Trophoblast cell (in vitro differentiated cells and primary cell): ENCODE results near the gene WWP2.
"Not testable (repeated sequence)": the region's sequence is repeated elsewhere in the genome, so short reads cannot be mapped to it uniquely, and the experiment has no call there.

Experiments
- DNase-seq, 2 donors: peaks; one replicate each; pipeline ENCODE4 v3.0.0-alpha.2; 2016
- H2AFZ ChIP-seq: 2 replicates; pipeline ENCODE4 v1.6.1; 2013; ENCODE audit warnings: low read length, moderate library complexity, mild to moderate bottlenecking; ENCODE audit not compliant: insufficient read depth, poor library complexity
- H2AK5ac ChIP-seq: 2 replicates; pipeline ENCODE4 v1.6.1; 2013; ENCODE audit warnings: mild to moderate bottlenecking, low read length
- H2BK120ac ChIP-seq: 2 replicates; pipeline ENCODE4 v1.6.1; 2013; ENCODE audit warnings: low read length, mild to moderate bottlenecking, moderate library complexity; ENCODE audit not compliant: insufficient read depth, poor library complexity
- H2BK12ac ChIP-seq: 2 replicates; pipeline ENCODE4 v1.6.1; 2013; ENCODE audit warnings: mild to moderate bottlenecking, low read length, moderate library complexity
- H2BK5ac ChIP-seq: 2 replicates; pipeline ENCODE4 v1.6.1; 2013; ENCODE audit warnings: low read length, low read depth, moderate library complexity, mild to moderate bottlenecking; ENCODE audit not compliant: poor library complexity
- H3K14ac ChIP-seq: 2 replicates; pipeline ENCODE4 v1.6.1; 2013; ENCODE audit warnings: mild to moderate bottlenecking, low read length
- H3K18ac ChIP-seq: 2 replicates; pipeline ENCODE4 v1.6.1; 2013; ENCODE audit warnings: mild to moderate bottlenecking, low read length
- H3K23ac ChIP-seq: 2 replicates; pipeline ENCODE4 v1.6.1; 2013; ENCODE audit warnings: low read length
- H3K27ac ChIP-seq: 2 replicates; pipeline ENCODE4 v1.5.1; 2013; ENCODE audit warnings: low read depth, mild to moderate bottlenecking, inconsistent platforms, low read length, moderate library complexity
- H3K27me3 ChIP-seq: 2 replicates; pipeline ENCODE4 v1.6.1; 2013; ENCODE audit warnings: inconsistent platforms, mild to moderate bottlenecking, low read length, moderate library complexity; ENCODE audit not compliant: insufficient read depth
- H3K36me3 ChIP-seq, 2 experiments: 1 replicate in 1 of 2; 2 replicates in 1 of 2; pipeline ENCODE4 v1.6.1; 2013; ENCODE audit warnings: low read length in 2 of 2, mild to moderate bottlenecking in 2 of 2, moderate library complexity in 1 of 2; ENCODE audit not compliant: insufficient read depth in 2 of 2, control insufficient read depth in 1 of 2
- H3K4ac ChIP-seq: 2 replicates; pipeline ENCODE4 v1.6.1; 2013; ENCODE audit warnings: low read depth, mild to moderate bottlenecking, low read length, moderate library complexity
- H3K4me1 ChIP-seq, 2 experiments: 1 replicate in 1 of 2; 2 replicates in 1 of 2; pipeline ENCODE4 v1.6.1; 2013; ENCODE audit warnings: low read length in 2 of 2, mild to moderate bottlenecking in 2 of 2, moderate library complexity in 1 of 2; ENCODE audit not compliant: insufficient read depth in 2 of 2, control insufficient read depth in 1 of 2
- H3K4me2 ChIP-seq: 2 replicates; pipeline ENCODE4 v1.6.1; 2013; ENCODE audit warnings: inconsistent platforms, mild to moderate bottlenecking, low read length, moderate library complexity
- H3K4me3 ChIP-seq: 2 replicates; pipeline ENCODE4 v1.5.1; 2013; ENCODE audit warnings: mild to moderate bottlenecking, low read depth, low read length, inconsistent platforms
- H3K79me1 ChIP-seq: one replicate; pipeline ENCODE4 v1.6.1; 2013; ENCODE audit warnings: low read length
- H3K79me2 ChIP-seq: 2 replicates; pipeline ENCODE4 v1.6.1; 2013; ENCODE audit warnings: low read length, mild to moderate bottlenecking; ENCODE audit not compliant: control insufficient read depth, insufficient read depth, poor library complexity
- H3K9ac ChIP-seq: 2 replicates; pipeline ENCODE4 v1.6.1; 2013; ENCODE audit warnings: mild to moderate bottlenecking, low read length
- H3K9me3 ChIP-seq: 2 replicates; pipeline ENCODE4 v1.6.1; 2013; ENCODE audit warnings: low read depth, mild to moderate bottlenecking, control low read depth, inconsistent platforms, low read length; ENCODE audit not compliant: insufficient read depth
- H4K12ac ChIP-seq: 2 replicates; pipeline ENCODE4 v1.6.1; 2013; ENCODE audit warnings: low read depth, mild to moderate bottlenecking, low read length, moderate library complexity
- H4K8ac ChIP-seq: 2 replicates; pipeline ENCODE4 v1.6.1; 2013; ENCODE audit warnings: low read depth, mild to moderate bottlenecking, low read length, moderate library complexity
- H4K91ac ChIP-seq: one replicate; pipeline ENCODE4 v1.6.1; 2013; ENCODE audit warnings: low read depth, mild to moderate bottlenecking, low read length, moderate library complexity
- WGBS: extraction: QIAGEN DNeasy Blood & Tissue Kit; methylation state at CpG from one replicate; pipeline ENCODE4 v1.1.7; 2013; ENCODE audit warnings: missing lambda C conversion rate; ENCODE audit not compliant: insufficient read length, insufficient coverage; ENCODE audit errors: extremely low coverage; 5-methylcytosine and 5-hydroxymethylcytosine counted together

WWP2 gene

DNA sequence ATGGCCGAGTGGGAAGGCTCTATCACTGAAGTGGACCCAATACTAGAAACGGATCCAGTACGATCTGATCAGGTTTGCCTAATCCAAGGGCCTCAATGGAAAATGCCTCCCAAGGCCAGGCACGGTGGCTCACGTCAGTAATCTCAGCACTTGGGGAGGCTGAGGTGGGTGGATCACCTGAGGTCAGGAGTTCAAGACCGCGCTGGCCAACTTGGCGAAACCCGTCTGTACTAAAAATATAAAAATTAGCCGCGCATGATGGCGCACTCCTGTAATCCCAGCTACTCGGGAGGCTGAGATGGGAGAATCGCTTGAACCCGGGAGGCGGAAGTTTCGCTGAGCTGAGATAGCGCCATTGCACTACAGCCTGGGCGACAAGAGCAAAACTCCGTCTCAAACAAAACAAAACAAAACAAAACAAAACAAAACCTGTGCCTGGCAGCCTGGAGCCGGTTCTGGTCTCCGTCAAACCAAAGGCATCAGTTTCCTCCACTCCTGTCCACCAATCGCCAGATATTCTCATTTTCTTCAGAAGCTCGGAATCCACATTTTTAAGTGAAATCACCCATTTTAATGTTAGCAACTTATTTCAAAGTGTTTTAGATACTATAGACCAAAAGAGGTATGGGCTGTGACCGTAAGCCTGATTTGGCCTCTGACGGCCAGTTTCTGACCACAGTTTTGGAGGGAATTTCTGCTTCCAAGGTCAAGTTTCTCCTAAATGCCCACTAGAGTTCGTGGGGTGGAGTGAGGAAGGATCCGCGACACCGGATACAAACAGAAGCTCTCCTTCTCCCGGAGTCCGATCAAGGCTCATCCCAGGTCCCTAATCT, 36.4 kb upstream of the WWP2 start:
- Histone ChIP-seq H3K36me3 (peaks cover 0 to 4% of the 10 kb centered on the region in 2 experiments), H2AK5ac (peak overlapping the region; percentile 64), H3K79me1 (peaks cover 18% of the 10 kb centered on the region), H4K8ac (peak overlapping the region; percentile 77), H3K4me3 (peak overlapping the region; percentile 41), H2BK12ac (peak overlapping the region; percentile 35), H2AFZ (peak overlapping the region; percentile 61), H2BK5ac (peak overlapping the region; percentile 70), H3K4ac (peak overlapping the region; percentile 72), H3K4me1 (peaks cover 7 to 13% of the 10 kb centered on the region in 2 experiments), H3K79me2 (no peaks in the 10 kb centered on the region), H3K27me3 (no peaks in the 10 kb centered on the region), H4K12ac (peak overlapping the region; percentile 83), H3K4me2 (peak overlapping the region; percentile 56), H3K14ac (peak overlapping the region; percentile 48), H3K9me3 (no peaks in the 10 kb centered on the region), H3K9ac (peak overlapping the region; percentile 10), H3K23ac (no peak overlapping the region), H3K27ac (peak overlapping the region; percentile 41), H3K18ac (peak overlapping the region; percentile 57), H4K91ac (peak overlapping the region; percentile 67), H2BK120ac (peak overlapping the region; percentile 75)
- no peak for DNase-seq
- WGBS, result no CpG with 5 or more reads among the region's 32 CpGs

DNA sequence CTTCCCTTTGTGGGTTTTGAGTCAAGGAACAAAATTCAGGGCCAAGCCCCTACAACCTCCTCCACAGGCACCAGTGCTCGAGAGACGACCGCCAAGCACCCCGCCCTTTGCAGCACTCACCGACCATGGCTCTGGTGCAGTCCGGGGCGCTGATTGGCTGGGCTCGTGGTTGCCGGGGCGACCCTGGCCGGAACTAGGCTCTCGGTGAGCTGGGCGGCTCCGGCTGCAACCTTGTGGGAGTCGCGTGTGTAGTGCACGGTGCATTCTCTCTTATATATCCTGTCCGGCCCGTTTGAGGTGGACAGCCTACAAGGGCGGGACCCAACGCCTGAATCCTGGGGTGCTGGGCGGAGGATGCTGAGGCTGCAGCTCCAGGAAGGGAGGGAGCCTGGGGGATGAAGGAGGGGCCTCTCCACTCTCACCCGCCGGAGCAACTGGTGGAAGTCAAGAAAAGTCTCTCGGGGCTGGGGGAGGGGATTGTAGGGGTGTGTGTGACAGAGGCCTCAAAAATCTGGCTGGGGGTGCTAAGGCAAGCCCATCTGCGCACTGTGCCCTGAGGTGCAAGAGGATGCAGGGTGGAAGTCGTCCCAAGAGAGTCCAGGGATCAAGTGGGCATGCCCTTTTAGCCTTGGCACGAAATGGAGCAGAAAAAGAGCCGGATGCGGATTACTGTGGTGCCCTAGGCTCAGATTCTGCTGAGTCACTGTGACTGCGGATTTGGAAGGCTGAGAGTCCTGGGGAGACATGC, 35.6 kb upstream of the WWP2 start, which contains the start of gene NQO1:
Gene NQO1, minus strand, starts transcription at position 248 of the 748 bp plus-strand sequence. Its CDS starts 121 bp downstream, at position 127.
- H3K4me1 ChIP-seq, result peaks cover 7 to 13% of the 10 kb centered on the region in 2 experiments
- H3K4ac ChIP-seq, result peak within 1 kb of the TSS; percentile 72
- H2BK12ac ChIP-seq, result peak within 1 kb of the TSS; percentile 35
- no peaks in the 10 kb centered on the region for H3K79me2 ChIP-seq
- no peaks in the 10 kb centered on the region for H3K27me3 ChIP-seq
- peak within 1 kb of the TSS; percentile 67 for H4K91ac ChIP-seq
- peak within 1 kb of the TSS; percentile 70 for H2BK5ac ChIP-seq
- peak within 1 kb of the TSS; percentile 53 for H3K4me3 ChIP-seq
- peak within 1 kb of the TSS; percentile 56 for H3K4me2 ChIP-seq
- H3K27ac ChIP-seq, result peak within 1 kb of the TSS; percentile 88
- WGBS, result no CpG with 5 or more reads among the region's 31 CpGs
- H3K9ac ChIP-seq, result peak within 1 kb of the TSS; percentile 10
- H3K14ac ChIP-seq, result peak within 1 kb of the TSS; percentile 56
- no peaks in the 10 kb centered on the region for H3K36me3 ChIP-seq
- H3K23ac ChIP-seq, result no peak within 1 kb of the TSS
- peak within 1 kb of the TSS; percentile 77 for H4K8ac ChIP-seq
- peak within 1 kb of the TSS; percentile 83 for H4K12ac ChIP-seq
- peak within 1 kb of the TSS; percentile 61 for H2AFZ ChIP-seq
- H2AK5ac ChIP-seq, result peak within 1 kb of the TSS; percentile 64
- peak; percentile 58 to 80 for DNase-seq
- H3K79me1 ChIP-seq, result peaks cover 18% of the 10 kb centered on the region
- no peaks in the 10 kb centered on the region for H3K9me3 ChIP-seq
- peak within 1 kb of the TSS; percentile 76 for H2BK120ac ChIP-seq
- peak within 1 kb of the TSS; percentile 57 for H3K18ac ChIP-seq

DNA sequence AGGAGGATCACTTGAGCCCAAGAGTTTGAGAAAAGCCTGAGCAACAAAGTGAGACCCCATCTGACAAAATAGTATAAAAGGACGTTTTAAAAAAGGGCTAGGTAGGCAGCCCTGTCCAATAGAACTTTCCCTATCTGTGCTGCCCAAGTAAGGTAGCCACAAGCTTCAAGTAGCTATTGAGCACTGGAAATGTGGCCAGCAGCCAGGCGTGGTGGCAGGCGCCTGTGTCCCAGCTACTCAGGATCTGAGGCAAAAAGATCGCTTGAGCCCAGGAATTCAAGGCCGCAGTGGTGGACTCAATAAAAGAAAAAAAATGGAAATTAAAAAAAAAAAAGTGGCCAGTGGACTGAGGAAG, 34.2 kb upstream of the WWP2 start:
- no peaks in the 10 kb centered on the region for H3K27me3 ChIP-seq

DNA sequence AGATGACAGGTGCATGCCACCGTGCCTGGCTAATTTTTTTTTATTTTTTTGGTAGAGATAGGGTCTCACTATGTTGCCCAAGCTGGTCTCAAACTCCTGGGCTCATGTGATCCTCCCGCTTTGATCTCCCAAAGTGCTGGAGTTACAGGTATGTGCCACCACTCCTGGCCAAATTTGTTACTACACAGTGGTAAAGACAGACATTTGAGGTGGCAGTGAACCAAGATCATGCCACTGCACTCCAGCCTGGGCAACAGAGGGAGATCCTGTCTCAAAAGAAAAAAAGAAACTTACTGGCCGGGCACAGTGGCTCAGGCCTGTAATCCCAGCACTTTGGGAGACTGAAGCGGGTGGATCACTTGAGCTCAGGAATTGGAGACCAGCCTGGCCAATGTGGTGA, 33.1 kb upstream of the WWP2 start:
- H3K9ac ChIP-seq, H3K36me3 ChIP-seq, H3K4me2 ChIP-seq, H3K23ac ChIP-seq, H4K12ac ChIP-seq, H3K4me3 ChIP-seq, H2AFZ ChIP-seq, H3K14ac ChIP-seq, H2BK12ac ChIP-seq, H2BK5ac ChIP-seq, H3K79me2 ChIP-seq, DNase-seq, H2AK5ac ChIP-seq, H3K27me3 ChIP-seq, H3K18ac ChIP-seq, H3K9me3 ChIP-seq, H4K8ac ChIP-seq, H4K91ac ChIP-seq, H3K27ac ChIP-seq, H2BK120ac ChIP-seq, H3K4ac ChIP-seq: not testable (repeated sequence)
- H3K79me1 ChIP-seq, result peaks cover 18% of the 10 kb centered on the region
- peaks cover 7 to 13% of the 10 kb centered on the region in 2 experiments for H3K4me1 ChIP-seq
- no CpG with 5 or more reads among the region's 4 CpGs for WGBS

More for the DNA sequence above, 34.2 kb upstream of the WWP2 start:
- peak overlapping the region; percentile 45 for H4K91ac ChIP-seq
- H2BK120ac ChIP-seq, result peak overlapping the region; percentile 72
- no peak overlapping the region for H3K23ac ChIP-seq
- no peak overlapping the region for H3K18ac ChIP-seq
- H2AK5ac ChIP-seq, result no peak overlapping the region
- no peaks in the 10 kb centered on the region for H3K79me2 ChIP-seq
- peak overlapping the region; percentile 4 for H3K4ac ChIP-seq
- WGBS, result no CpG with 5 or more reads among the region's 5 CpGs
- H3K36me3 ChIP-seq, result no peaks in the 10 kb centered on the region
- peak overlapping the region; percentile 61 for H3K14ac ChIP-seq
- H3K9ac ChIP-seq, result no peak overlapping the region
- no peak overlapping the region for H3K4me3 ChIP-seq
- DNase-seq, result no peak
- H3K4me1 ChIP-seq, result peaks cover 7 to 13% of the 10 kb centered on the region in 2 experiments
- H2BK12ac ChIP-seq, result peak overlapping the region; percentile 94
- H4K8ac ChIP-seq, result no peak overlapping the region
- H3K27ac ChIP-seq, result no peak overlapping the region
- peaks cover 18% of the 10 kb centered on the region for H3K79me1 ChIP-seq
- H4K12ac ChIP-seq, result no peak overlapping the region
- H3K9me3 ChIP-seq, result no peaks in the 10 kb centered on the region
- no peak overlapping the region for H2AFZ ChIP-seq
- no peak overlapping the region for H3K4me2 ChIP-seq
- H2BK5ac ChIP-seq, result peak overlapping the region; percentile 38
